ENCODE data around the gene NKD1.
"Not testable (repeated sequence)": the region's sequence is repeated elsewhere in the genome, so short reads cannot be mapped to it uniquely, and the experiment has no call there.

Gene NKD1

GRCh38 chr16:50548125-50548908, at the start of gene NKD1:
NKD1 (plus strand) TSS chr16:50548396; CDS start chr16:50548554, 158 bp downstream.
- peak; percentile 47 to 80 for DNase-seq (ENCODE audit: low spot score in 2 of 2)
- in situ Hi-C loops (cut with MboI; ENCODE audit: low sequenced_read_pairs) = no loop called here
- Histone ChIP-seq H3K9me3 (no peaks in the 10 kb centered on the region), H3K27me3 (ENCODE audit: low read depth) (peaks cover 9% of the 10 kb centered on the region), H3K36me3 (replicated peaks) (no peaks in the 10 kb centered on the region), H3K4me1 (no peaks in the 10 kb centered on the region; the same call in 1 of the 2 replicates), H3K4me3 (peak within 1 kb of the TSS; percentile 49)

GRCh38 chr16:50498431-50499155, 49.6 kb upstream of the NKD1 start:
- Histone ChIP-seq H3K4me1 (no peaks in the 10 kb centered on the region; the same call in 1 of the 2 replicates), H3K36me3 (replicated peaks) (no peaks in the 10 kb centered on the region), H3K4me3 (no peak overlapping the region), H3K9me3 (no peaks in the 10 kb centered on the region), H3K27me3 (ENCODE audit: low read depth) (no peaks in the 10 kb centered on the region)
- in situ Hi-C loops (cut with MboI; ENCODE audit: low sequenced_read_pairs) = no loop called here
- DNase-seq (ENCODE audit: low spot score in 2 of 2) = no peak

GRCh38 chr16:50499254-50499653, 48.9 kb upstream of the NKD1 start:
- Histone ChIP-seq H3K9me3 (no peaks in the 10 kb centered on the region), H3K4me3 (no peak overlapping the region), H3K27me3 (ENCODE audit: low read depth) (no peaks in the 10 kb centered on the region), H3K4me1 (no peaks in the 10 kb centered on the region; the same call in 1 of the 2 replicates), H3K36me3 (replicated peaks) (no peaks in the 10 kb centered on the region)
- in situ Hi-C loops (cut with MboI; ENCODE audit: low sequenced_read_pairs) = no loop called here
- DNase-seq (ENCODE audit: low spot score in 2 of 2) = no peak

- DNase-seq (ENCODE audit: low spot score in 2 of 2) = no peak
- no peaks in the 10 kb centered on the region for H3K4me1 ChIP-seq
- no peaks in the 10 kb centered on the region for H3K27me3 ChIP-seq (ENCODE audit: low read depth)
- no peak overlapping the region for H3K4me3 ChIP-seq
- H3K36me3 ChIP-seq (replicated peaks) = no peaks in the 10 kb centered on the region
- in situ Hi-C loops (cut with MboI; ENCODE audit: low sequenced_read_pairs) = no loop called here
- no peaks in the 10 kb centered on the region for H3K9me3 ChIP-seq
These were observed 47.9 kb upstream of the NKD1 start for GRCh38 chr16:50500171-50500874.

GRCh38 chr16:50501251-50501650, 46.9 kb upstream of the NKD1 start:
- Histone ChIP-seq H3K36me3 (replicated peaks) (no peaks in the 10 kb centered on the region), H3K4me3 (no peak overlapping the region), H3K9me3 (no peaks in the 10 kb centered on the region), H3K4me1 (peaks cover 7% of the 10 kb centered on the region), H3K27me3 (ENCODE audit: low read depth) (no peaks in the 10 kb centered on the region)
- in situ Hi-C loops (cut with MboI; ENCODE audit: low sequenced_read_pairs) = no loop called here
- no peak for DNase-seq (ENCODE audit: low spot score in 2 of 2)

GRCh38 chr16:50501986-50502615, 46.1 kb upstream of the NKD1 start:
- no peak for DNase-seq (ENCODE audit: low spot score in 2 of 2)
- Histone ChIP-seq H3K36me3 (replicated peaks) (no peaks in the 10 kb centered on the region), H3K4me3 (no peak overlapping the region), H3K27me3 (ENCODE audit: low read depth) (no peaks in the 10 kb centered on the region), H3K4me1 (peaks cover 7% of the 10 kb centered on the region), H3K9me3 (no peaks in the 10 kb centered on the region)
- in situ Hi-C loops (cut with MboI; ENCODE audit: low sequenced_read_pairs) = no loop called here

- no peak overlapping the region for H3K4me3 ChIP-seq
- H3K36me3 ChIP-seq (replicated peaks) = no peaks in the 10 kb centered on the region
- H3K4me1 ChIP-seq = peaks cover 7% of the 10 kb centered on the region
- in situ Hi-C loops (cut with MboI; ENCODE audit: low sequenced_read_pairs) = no loop called here
- H3K9me3 ChIP-seq = no peaks in the 10 kb centered on the region
- DNase-seq (ENCODE audit: low spot score in 2 of 2) = no peak
- no peaks in the 10 kb centered on the region for H3K27me3 ChIP-seq (ENCODE audit: low read depth)
These were observed 45.6 kb upstream of the NKD1 start for GRCh38 chr16:50502616-50503011.

GRCh38 chr16:50503868-50504531, 44.2 kb upstream of the NKD1 start:
- DNase-seq (ENCODE audit: low spot score in 2 of 2); H3K36me3 ChIP-seq (replicated peaks); H3K4me1 ChIP-seq; H3K27me3 ChIP-seq (ENCODE audit: low read depth); H3K4me3 ChIP-seq; H3K9me3 ChIP-seq; in situ Hi-C loops (cut with MboI; ENCODE audit: low sequenced_read_pairs): not testable (repeated sequence)

- DNase-seq (ENCODE audit: low spot score in 2 of 2) = no peak
- Histone ChIP-seq H3K36me3 (replicated peaks) (no peaks in the 10 kb centered on the region), H3K4me3 (no peak overlapping the region), H3K27me3 (ENCODE audit: low read depth) (no peaks in the 10 kb centered on the region), H3K9me3 (no peaks in the 10 kb centered on the region), H3K4me1 (peaks cover 7% of the 10 kb centered on the region)
- in situ Hi-C loops (cut with MboI; ENCODE audit: low sequenced_read_pairs) = no loop called here
These were observed 43.1 kb upstream of the NKD1 start for GRCh38 chr16:50505115-50505514.

GRCh38 chr16:50505714-50506542, 42.3 kb upstream of the NKD1 start:
- in situ Hi-C loops (cut with MboI; ENCODE audit: low sequenced_read_pairs) = no loop called here
- Histone ChIP-seq H3K27me3 (ENCODE audit: low read depth) (no peaks in the 10 kb centered on the region), H3K4me3 (no peak overlapping the region), H3K36me3 (replicated peaks) (no peaks in the 10 kb centered on the region), H3K9me3 (no peaks in the 10 kb centered on the region), H3K4me1 (peaks cover 7% of the 10 kb centered on the region)
- peak; percentile 57 to 85 for DNase-seq (ENCODE audit: low spot score in 2 of 2)

- Histone ChIP-seq H3K36me3 (replicated peaks) (no peaks in the 10 kb centered on the region), H3K4me3 (no peak overlapping the region), H3K27me3 (ENCODE audit: low read depth) (no peaks in the 10 kb centered on the region), H3K4me1 (peaks cover 7% of the 10 kb centered on the region), H3K9me3 (no peaks in the 10 kb centered on the region)
- in situ Hi-C loops (cut with MboI; ENCODE audit: low sequenced_read_pairs) = no loop called here
- no peak for DNase-seq (ENCODE audit: low spot score in 2 of 2)
These were observed 41.7 kb upstream of the NKD1 start for GRCh38 chr16:50506543-50506937.

- no peak overlapping the region for H3K4me3 ChIP-seq
- peaks cover 7% of the 10 kb centered on the region for H3K4me1 ChIP-seq
- no peaks in the 10 kb centered on the region for H3K27me3 ChIP-seq (ENCODE audit: low read depth)
- H3K9me3 ChIP-seq = no peaks in the 10 kb centered on the region
- in situ Hi-C loops (cut with MboI; ENCODE audit: low sequenced_read_pairs) = no loop called here
- no peak for DNase-seq (ENCODE audit: low spot score in 2 of 2)
- H3K36me3 ChIP-seq (replicated peaks) = no peaks in the 10 kb centered on the region
These were observed 40.8 kb upstream of the NKD1 start for GRCh38 chr16:50507397-50507796.

Data from HAP-1 (cell line).